ENCODE results near the gene KLHL6. TPM values are rescaled to one million over a fixed set of nuclear protein-coding genes. Genes with fewer than 3 reads are reported as not detected.

KLHL6 gene
- total and polyA plus RNA-seq, 2 of the 13 experiments (the other 11 are each of a cell fraction or from before 2014, with no cell fraction given), result not detected

GRCh38 chr3:183447206-183448001 lies 108.1 kb downstream of the KLHL6 start (continued):
- TF ChIP-seq ZBTB44 (CRISPR knock-in tag; IDR thresholded peaks at IDR 0.05), result peak; percentile 60; the same call in 1 of the 2 replicates
- TF ChIP-seq XRCC5 (optimal IDR thresholded peaks at IDR 0.05; ENCODE audit: low read length), result peak; percentile 74
- TF ChIP-seq ZBTB21 (CRISPR knock-in tag; IDR thresholded peaks at IDR 0.05), result no peak
- no peak for TF ChIP-seq ATF3 (CRISPR knock-in tag; IDR thresholded peaks at IDR 0.05)
- no peak for TF ChIP-seq GMEB2 (CRISPR knock-in tag; IDR thresholded peaks at IDR 0.05; ENCODE audit: low read depth)
- TF ChIP-seq TFDP2 (CRISPR knock-in tag; IDR thresholded peaks at IDR 0.05), result peak; percentile 78
- 0 out of 2 replicates have a peak, but pooled peaks have one; percentile 48 for TF ChIP-seq ZNF879 (CRISPR knock-in tag; IDR thresholded peaks at IDR 0.05)
- no peak; the same call in 1 of the 2 replicates for TF ChIP-seq RFX1 (IDR thresholded peaks at IDR 0.05)
- no peak for TF ChIP-seq CSRNP2 (CRISPR knock-in tag; conservative IDR thresholded peaks at IDR 0.05; ENCODE audit: low read depth)
- no peak for TF ChIP-seq FOXK2 (IDR thresholded peaks at IDR 0.05)
- TF ChIP-seq NAIF1 (CRISPR knock-in tag; IDR thresholded peaks at IDR 0.05; ENCODE audit: borderline replicate concordance), result no peak
- TF ChIP-seq TEF (CRISPR knock-in tag; IDR thresholded peaks at IDR 0.05), result no peak
- peak; percentile 69; the same call in 1 of the 2 replicates for TF ChIP-seq ZNF792 (CRISPR knock-in tag; IDR thresholded peaks at IDR 0.05)
- peak; percentile 77; the same call in 1 of the 2 replicates for TF ChIP-seq MYC (CRISPR knock-in tag; IDR thresholded peaks at IDR 0.05; ENCODE audit: borderline replicate concordance)
- peak; percentile 89; the same call in 1 of the 2 replicates for TF ChIP-seq THYN1 (CRISPR knock-in tag; IDR thresholded peaks at IDR 0.05; ENCODE audit: borderline replicate concordance, low read depth)
- no peak for TF ChIP-seq TERF1 (CRISPR knock-in tag; IDR thresholded peaks at IDR 0.05)
- TF ChIP-seq ZUFSP (CRISPR knock-in tag; IDR thresholded peaks at IDR 0.05; ENCODE audit: borderline replicate concordance), result no peak
- no peak for TF ChIP-seq SUZ12 (IDR thresholded peaks at IDR 0.05; ENCODE audit: low read depth, low read length)
- TF ChIP-seq ATRX (CRISPR knock-in tag; IDR thresholded peaks at IDR 0.05; ENCODE audit: borderline replicate concordance), result no peak

All from HepG2 (cell line).